ENCODE results near the gene SLC25A42. TPM values are rescaled to one million over a fixed set of nuclear protein-coding genes. Genes with fewer than 3 reads are reported as not detected.

SLC25A42 gene
- total and polyA plus RNA-seq, 2 of the 4 experiments (the other 2 are of a cell fraction): 2.0 to 9.9 TPM

- TF ChIP-seq MAFK (IDR thresholded peaks at IDR 0.05; ENCODE audit: low read depth, low read length): no peak
Measured at GRCh38 chr19:19051478-19052213, 12.1 kb upstream of the SLC25A42 start (continued).

GRCh38 chr19:19052921-19053320 lies 10.9 kb upstream of the SLC25A42 start:
- Histone ChIP-seq H3K56ac (ENCODE audit: extremely low read depth, insufficient read depth, low read length) (no peak overlapping the region), H4K8ac (ENCODE audit: low read depth in 2 of 2, low read length in 2 of 2) (no peak overlapping the region), H3K4ac (ENCODE audit: low read depth, low read length) (no peak overlapping the region), H3K23ac (ENCODE audit: low read depth, low read length) (no peak overlapping the region), H3K27ac (ENCODE audit: insufficient read depth, low read length) (no peak overlapping the region), H2BK120ac (ENCODE audit: low read depth, low read length) (no peak overlapping the region), H2AFZ (replicated peaks; ENCODE audit: low read length, poor library complexity) (no peak overlapping the region), H3K79me1 (ENCODE audit: low read depth in 1 of 2, low read length in 2 of 2) (peaks cover 0 to 19% of the 10 kb centered on the region in 2 experiments; a peak in 1 of 4 replicates), H2BK20ac (ENCODE audit: low read depth, low read length) (no peak overlapping the region), H4K20me1 (ENCODE audit: insufficient read depth, low read length) (no peaks in the 10 kb centered on the region; the same call in 1 of the 2 replicates), H2AK5ac (ENCODE audit: low read depth, low read length) (no peak overlapping the region), H2AK9ac (replicated peaks; ENCODE audit: low read depth, low read length, poor library complexity) (no peak overlapping the region), H3K4me2 (ENCODE audit: low read depth, low read length) (no peak overlapping the region), H3K9me1 (ENCODE audit: insufficient read depth, low read length) (no peaks in the 10 kb centered on the region; the same call in 1 of the 2 replicates), H3K14ac (replicated peaks; ENCODE audit: low read depth, low read length) (no peak overlapping the region), H2BK5ac (ENCODE audit: low read depth, low read length, poor library complexity, severe bottlenecking) (no peak overlapping the region), H3K4me3 (ENCODE audit: insufficient read depth, low read depth, low read length) (no peak overlapping the region), H3K9me3 (ENCODE audit: control insufficient read depth, insufficient read depth, low read length) (no peaks in the 10 kb centered on the region), H3K9ac (ENCODE audit: low read depth, low read length) (no peak overlapping the region), H2BK15ac (ENCODE audit: low read depth, low read length) (no peak overlapping the region), H4K5ac (ENCODE audit: low read depth, low read length) (no peak overlapping the region), H3K27me3 (ENCODE audit: control insufficient read depth, insufficient read depth, low read length) (no peaks in the 10 kb centered on the region), H4K91ac (ENCODE audit: insufficient read depth, low read depth, low read length) (no peak overlapping the region), H3K4me1 (ENCODE audit: control insufficient read depth, insufficient read depth, low read length) (no peaks in the 10 kb centered on the region), H3K18ac (ENCODE audit: low read depth, low read length) (no peak overlapping the region), H3K36me3 (ENCODE audit: control insufficient read depth, insufficient read depth, low read length) (peaks cover 55% of the 10 kb centered on the region)
- DNase-seq: no peak
- BruUV-seq (replicated peaks): no TSS peak
- 60% methylated on average over 1 of the region's 1 CpG; no CpG with 5 or more reads in 1 of the 2 experiments for WGBS, 2 experiments (ENCODE audit: extremely low coverage in 2 of 2, insufficient read length in 1 of 2)
- in situ Hi-C loops (cut with MboI; ENCODE audit: low sequenced_read_pairs): no loop called here
- dilution Hi-C loops (cut with HindIII; ENCODE audit: low sequenced_read_pairs, unreplicated experiment): no loop called here
- intact Hi-C loops (cut with micrococcal nuclease): no loop called here
- POLR2A ChIA-PET (ENCODE audit: unreplicated experiment): no interaction called here
- CTCF ChIA-PET: no interaction called here
- no peak for ATAC-seq (ENCODE audit: low read depth)
- TF ChIP-seq NFE2L2 (IDR thresholded peaks at IDR 0.05; ENCODE audit: low read depth, low read length): no peak
- TF ChIP-seq BHLHE40 (IDR thresholded peaks at IDR 0.05; ENCODE audit: low read depth, low read length): no peak
- TF ChIP-seq SMC3 (IDR thresholded peaks at IDR 0.05; ENCODE audit: low read depth, low read length): no peak
- TF ChIP-seq CTCF (conservative IDR thresholded peaks at IDR 0.05; ENCODE audit: low read depth, low read length): no peak
